ENCODE results near the gene EPHB1.

Gene EPHB1

GRCh38 chr3:134794950-134795745, at the start of gene EPHB1:
EPHB1 (plus strand) TSS chr3:134795260.
- peaks cover 18% of the 10 kb centered on the region for H3K4me1 Mint-ChIP-seq
- H3K9me3 Mint-ChIP-seq: no peaks in the 10 kb centered on the region
- H3K36me3 Mint-ChIP-seq: no peaks in the 10 kb centered on the region
- H3K4me3 Mint-ChIP-seq: peak within 1 kb of the TSS; percentile 86
- H3K27ac Mint-ChIP-seq: no peak within 1 kb of the TSS
- peak; percentile 85 for DNase-seq
- peaks cover 80% of the 10 kb centered on the region for H3K27me3 Mint-ChIP-seq
- CTCF ChIA-PET: interaction anchor here (0.7 to 3.7 kb wide), 19 partner anchors 10 to 1251 kb away, joined by 3 to 21 read pairs (median 4); no protein-coding TSS in a partner anchor

GRCh38 chr3:134748698-134749097, 46.4 kb upstream of the EPHB1 start:
- no peak for DNase-seq
- H3K4me3 Mint-ChIP-seq: no peak overlapping the region
- H3K27me3 Mint-ChIP-seq: peaks cover 11% of the 10 kb centered on the region
- CTCF ChIA-PET: no interaction called here
- H3K9me3 Mint-ChIP-seq: peaks cover 2% of the 10 kb centered on the region
- H3K36me3 Mint-ChIP-seq: no peaks in the 10 kb centered on the region
- no peaks in the 10 kb centered on the region for H3K4me1 Mint-ChIP-seq
- H3K27ac Mint-ChIP-seq: no peak overlapping the region

- no peak for DNase-seq
- Mint-ChIP-seq H3K4me1 (no peaks in the 10 kb centered on the region), H3K27ac (no peak overlapping the region), H3K36me3 (no peaks in the 10 kb centered on the region), H3K4me3 (no peak overlapping the region), H3K9me3 (peaks cover 2% of the 10 kb centered on the region), H3K27me3 (peaks cover 11% of the 10 kb centered on the region)
- CTCF ChIA-PET: no interaction called here
Measured at GRCh38 chr3:134749174-134749573, 45.9 kb upstream of the EPHB1 start.

- Mint-ChIP-seq H3K36me3 (no peaks in the 10 kb centered on the region), H3K27ac (no peak overlapping the region), H3K4me3 (no peak overlapping the region), H3K27me3 (peaks cover 12% of the 10 kb centered on the region), H3K4me1 (no peaks in the 10 kb centered on the region), H3K9me3 (peaks cover 2% of the 10 kb centered on the region)
- no peak for DNase-seq
- CTCF ChIA-PET: no interaction called here
Measured at GRCh38 chr3:134749802-134750553, 45.1 kb upstream of the EPHB1 start.

GRCh38 chr3:134751831-134752230, 43.2 kb upstream of the EPHB1 start:
- no peak overlapping the region for H3K4me3 Mint-ChIP-seq
- H3K9me3 Mint-ChIP-seq: no peaks in the 10 kb centered on the region
- no peak overlapping the region for H3K27ac Mint-ChIP-seq
- H3K4me1 Mint-ChIP-seq: no peaks in the 10 kb centered on the region
- peaks cover 22% of the 10 kb centered on the region for H3K27me3 Mint-ChIP-seq
- H3K36me3 Mint-ChIP-seq: no peaks in the 10 kb centered on the region
- no peak for DNase-seq
- CTCF ChIA-PET: interaction anchor here (0.9 kb wide), 1 partner anchor 10 kb away, joined by 3 read pairs; no protein-coding TSS in a partner anchor

- DNase-seq: no peak
- no peak overlapping the region for H3K4me3 Mint-ChIP-seq
- H3K9me3 Mint-ChIP-seq: no peaks in the 10 kb centered on the region
- H3K4me1 Mint-ChIP-seq: no peaks in the 10 kb centered on the region
- H3K27me3 Mint-ChIP-seq: peaks cover 25% of the 10 kb centered on the region
- H3K27ac Mint-ChIP-seq: no peak overlapping the region
- no peaks in the 10 kb centered on the region for H3K36me3 Mint-ChIP-seq
- CTCF ChIA-PET: no interaction called here
Measured at GRCh38 chr3:134752761-134753461, 42.1 kb upstream of the EPHB1 start.

GRCh38 chr3:134753999-134754742, 40.9 kb upstream of the EPHB1 start:
- no peak overlapping the region for H3K27ac Mint-ChIP-seq
- no peaks in the 10 kb centered on the region for H3K36me3 Mint-ChIP-seq
- no peak overlapping the region for H3K4me3 Mint-ChIP-seq
- peaks cover 18% of the 10 kb centered on the region for H3K27me3 Mint-ChIP-seq
- DNase-seq: no peak
- no peaks in the 10 kb centered on the region for H3K4me1 Mint-ChIP-seq
- H3K9me3 Mint-ChIP-seq: no peaks in the 10 kb centered on the region
- CTCF ChIA-PET: interaction anchor here (1.2 to 2.0 kb wide), 5 partner anchors 16 to 153 kb away, joined by 4 to 12 read pairs (median 5); no protein-coding TSS in a partner anchor

- Mint-ChIP-seq H3K9me3 (no peaks in the 10 kb centered on the region), H3K4me3 (no peak overlapping the region), H3K4me1 (no peaks in the 10 kb centered on the region), H3K27me3 (peaks cover 18% of the 10 kb centered on the region), H3K27ac (no peak overlapping the region), H3K36me3 (no peaks in the 10 kb centered on the region)
- DNase-seq: peak; percentile 60
- CTCF ChIA-PET: interaction anchor here (0.6 to 2.0 kb wide), 9 partner anchors 15 to 513 kb away, joined by 3 to 12 read pairs (median 4); no protein-coding TSS in a partner anchor
Measured at GRCh38 chr3:134754768-134755559, 40.1 kb upstream of the EPHB1 start.

GRCh38 chr3:134755821-134756220, 39.2 kb upstream of the EPHB1 start:
- Mint-ChIP-seq H3K4me3 (no peak overlapping the region), H3K9me3 (no peaks in the 10 kb centered on the region), H3K36me3 (no peaks in the 10 kb centered on the region), H3K27ac (no peak overlapping the region), H3K27me3 (peaks cover 18% of the 10 kb centered on the region), H3K4me1 (no peaks in the 10 kb centered on the region)
- DNase-seq: no peak
- CTCF ChIA-PET: interaction anchor here (0.6 to 2.0 kb wide), 7 partner anchors 14 to 514 kb away, joined by 3 to 12 read pairs (median 5); no protein-coding TSS in a partner anchor

GRCh38 chr3:134757549-134758069, 37.5 kb upstream of the EPHB1 start:
- H3K4me1 Mint-ChIP-seq: no peaks in the 10 kb centered on the region
- peaks cover 17% of the 10 kb centered on the region for H3K27me3 Mint-ChIP-seq
- H3K36me3 Mint-ChIP-seq: no peaks in the 10 kb centered on the region
- no peak for DNase-seq
- CTCF ChIA-PET: no interaction called here
- no peak overlapping the region for H3K27ac Mint-ChIP-seq
- no peak overlapping the region for H3K4me3 Mint-ChIP-seq
- no peaks in the 10 kb centered on the region for H3K9me3 Mint-ChIP-seq

GRCh38 chr3:134761213-134761612, 33.8 kb upstream of the EPHB1 start:
- peaks cover 20% of the 10 kb centered on the region for H3K27me3 Mint-ChIP-seq
- H3K9me3 Mint-ChIP-seq: no peaks in the 10 kb centered on the region
- no peaks in the 10 kb centered on the region for H3K36me3 Mint-ChIP-seq
- H3K4me1 Mint-ChIP-seq: no peaks in the 10 kb centered on the region
- no peak for DNase-seq
- no peak overlapping the region for H3K27ac Mint-ChIP-seq
- CTCF ChIA-PET: interaction anchor here (1.1 kb wide), 1 partner anchor 9 kb away, joined by 3 read pairs; no protein-coding TSS in a partner anchor
- no peak overlapping the region for H3K4me3 Mint-ChIP-seq

GRCh38 chr3:134762016-134762415, 33.0 kb upstream of the EPHB1 start:
- CTCF ChIA-PET: interaction anchor here (1.1 kb wide), 1 partner anchor 10 kb away, joined by 3 read pairs; no protein-coding TSS in a partner anchor

GRCh38 chr3:134765468-134765867, 29.6 kb upstream of the EPHB1 start:
- Mint-ChIP-seq H3K27ac (no peak overlapping the region), H3K4me3 (no peak overlapping the region), H3K36me3 (no peaks in the 10 kb centered on the region), H3K27me3 (peaks cover 22% of the 10 kb centered on the region), H3K9me3 (no peaks in the 10 kb centered on the region), H3K4me1 (no peaks in the 10 kb centered on the region)
- CTCF ChIA-PET: no interaction called here
- DNase-seq: no peak

More at GRCh38 chr3:134762016-134762415, 33.0 kb upstream of the EPHB1 start:
- Mint-ChIP-seq H3K9me3 (no peaks in the 10 kb centered on the region), H3K4me3 (no peak overlapping the region), H3K36me3 (no peaks in the 10 kb centered on the region), H3K27ac (no peak overlapping the region), H3K4me1 (no peaks in the 10 kb centered on the region), H3K27me3 (peaks cover 18% of the 10 kb centered on the region)
- DNase-seq: no peak
